ENCODE results near the gene SUPT3H. TPM values are rescaled to one million over a fixed set of nuclear protein-coding genes. Genes with fewer than 3 reads are reported as not detected.

SUPT3H gene
- total and polyA plus RNA-seq, 2 of the 13 experiments (the other 11 are each of a cell fraction or from before 2014, with no cell fraction given): 11.9 to 36.1 TPM

- H3K4me2 ChIP-seq (ENCODE audit: low read depth, low read length): no peak overlapping the region
- intact Hi-C loops (cut with micrococcal nuclease; ENCODE audit: unreplicated experiment): no loop called here
- H3K4me3 ChIP-seq (replicated peaks in 1 of 3; ENCODE audit: insufficient read depth in 1 of 3, low read depth in 2 of 3, low read length in 3 of 3): no peak overlapping the region
- no peaks in the 10 kb centered on the region for H3K27me3 ChIP-seq (ENCODE audit: control insufficient read depth in 1 of 2, insufficient read depth in 2 of 2, low read length in 2 of 2)
- POLR2A ChIA-PET: no interaction called here
- CTCF ChIA-PET (ENCODE audit: low intra/inter-chr PET ratio, low total read pairs): no interaction called here
- H3K9me3 ChIP-seq (ENCODE audit: low read length): no peaks in the 10 kb centered on the region
- no peak overlapping the region for H3K27ac ChIP-seq (ENCODE audit: extremely low read length, insufficient read depth, low read length)
- no peak overlapping the region for H2AFZ ChIP-seq (ENCODE audit: low read length)
- no peaks in the 10 kb centered on the region for H3K79me2 ChIP-seq (ENCODE audit: insufficient read depth, low read length)
- H3K36me3 ChIP-seq (replicated peaks in 1 of 2; ENCODE audit: control insufficient read depth in 1 of 2, insufficient read depth in 2 of 2, low read length in 2 of 2): no peaks in the 10 kb centered on the region
- H4K20me1 ChIP-seq (ENCODE audit: insufficient read depth, low read length): no peaks in the 10 kb centered on the region
- in situ Hi-C loops (cut with HindIII; ENCODE audit: extremely low pct_ligation_motif_present, low pct_unique_long_range_greater_than_20kb): no loop called here
- no peak for DNase-seq (ENCODE audit: low spot score)
- no peak overlapping the region for H3K9ac ChIP-seq (ENCODE audit: insufficient read depth, low read depth, low read length)
- no peak for TF ChIP-seq ZNF674 (CRISPR knock-in tag; IDR thresholded peaks at IDR 0.05; ENCODE audit: low read depth)
- TF ChIP-seq LBX2 (CRISPR knock-in tag; IDR thresholded peaks at IDR 0.05; ENCODE audit: borderline replicate concordance): no peak
- TF ChIP-seq RAD51 (IDR thresholded peaks at IDR 0.05; ENCODE audit: borderline replicate concordance): no peak
- TF ChIP-seq ZNF317 (CRISPR knock-in tag; IDR thresholded peaks at IDR 0.05): no peak
- no peak for TF ChIP-seq ZC3H13 (CRISPR knock-in tag; IDR thresholded peaks at IDR 0.05)
- TF ChIP-seq BRD4 (CRISPR knock-in tag; IDR thresholded peaks at IDR 0.05): no peak
- no peak for TF ChIP-seq ZZZ3 (CRISPR knock-in tag; IDR thresholded peaks at IDR 0.05; ENCODE audit: borderline replicate concordance)
- no peak for TF ChIP-seq ETV5 (CRISPR knock-in tag; IDR thresholded peaks at IDR 0.05; ENCODE audit: borderline replicate concordance)
- 97% methylated on average over 3 of the region's 3 CpGs for WGBS (ENCODE audit: low lambda C conversion rate)
- ATAC-seq: no peak
- no TSS peak for BruUV-seq (replicated peaks)
- no peaks in the 10 kb centered on the region for H3K4me1 ChIP-seq (ENCODE audit: insufficient read depth, low read length)
- no peak for FAIRE-seq
Measured at GRCh38 chr6:44995486-44996132, 382.1 kb downstream of the SUPT3H start.

GRCh38 chr6:44989391-44989790, 388.3 kb downstream of the SUPT3H start:
- 94% methylated on average over 3 of the region's 3 CpGs for WGBS (ENCODE audit: low lambda C conversion rate)
- no peak overlapping the region for H2AFZ ChIP-seq (ENCODE audit: low read length)
- H3K9ac ChIP-seq (ENCODE audit: insufficient read depth, low read depth, low read length): no peak overlapping the region
- BruUV-seq (replicated peaks): no TSS peak
- H3K9me3 ChIP-seq (ENCODE audit: low read length): no peaks in the 10 kb centered on the region
- no peak for FAIRE-seq
- H3K27me3 ChIP-seq (ENCODE audit: control insufficient read depth in 1 of 2, insufficient read depth in 2 of 2, low read length in 2 of 2): no peaks in the 10 kb centered on the region
- in situ Hi-C loops (cut with HindIII; ENCODE audit: extremely low pct_ligation_motif_present, low pct_unique_long_range_greater_than_20kb): no loop called here
- H3K4me2 ChIP-seq (ENCODE audit: low read depth, low read length): no peak overlapping the region
- H3K4me3 ChIP-seq (replicated peaks in 1 of 3; ENCODE audit: insufficient read depth in 1 of 3, low read depth in 2 of 3, low read length in 3 of 3): no peak overlapping the region
- no peak for ATAC-seq
- no peaks in the 10 kb centered on the region for H3K36me3 ChIP-seq (replicated peaks in 1 of 2; ENCODE audit: control insufficient read depth in 1 of 2, insufficient read depth in 2 of 2, low read length in 2 of 2)
- H4K20me1 ChIP-seq (ENCODE audit: insufficient read depth, low read length): no peaks in the 10 kb centered on the region
- ChIA-PET POLR2A (no interaction called here), CTCF (ENCODE audit: low intra/inter-chr PET ratio, low total read pairs) (no interaction called here)
- no peak for DNase-seq (ENCODE audit: low spot score)
- intact Hi-C loops (cut with micrococcal nuclease; ENCODE audit: unreplicated experiment): no loop called here
- no peaks in the 10 kb centered on the region for H3K79me2 ChIP-seq (ENCODE audit: insufficient read depth, low read length)
- H3K4me1 ChIP-seq (ENCODE audit: insufficient read depth, low read length): peaks cover under 1% of the 10 kb centered on the region; the same call in 1 of the 2 replicates
- no peak overlapping the region for H3K27ac ChIP-seq (ENCODE audit: extremely low read length, insufficient read depth, low read length)
- TF ChIP-seq EEA1 (CRISPR knock-in tag; IDR thresholded peaks at IDR 0.05; ENCODE audit: borderline replicate concordance): no peak
- no peak for TF ChIP-seq MIER2 (CRISPR knock-in tag; IDR thresholded peaks at IDR 0.05)
- no peak for TF ChIP-seq GMEB1 (CRISPR knock-in tag; IDR thresholded peaks at IDR 0.05; ENCODE audit: borderline replicate concordance)
- TF ChIP-seq REXO4 (CRISPR knock-in tag; IDR thresholded peaks at IDR 0.05; ENCODE audit: borderline replicate concordance): no peak
- TF ChIP-seq ZNF597 (CRISPR knock-in tag; IDR thresholded peaks at IDR 0.05): no peak
- TF ChIP-seq ZSCAN5A (CRISPR knock-in tag; IDR thresholded peaks at IDR 0.05; ENCODE audit: borderline replicate concordance): no peak
- TF ChIP-seq ZBTB21 (CRISPR knock-in tag; IDR thresholded peaks at IDR 0.05): no peak

Data from HepG2 (cell line).